ENCODE results near the gene TARS1.

GRCh38 chr5:33420946-33421345, 19.8 kb upstream of the TARS1 start:
- no peak for TF ChIP-seq SUZ12 (IDR thresholded peaks at IDR 0.05; ENCODE audit: unreplicated experiment)
- TF ChIP-seq SIN3A (IDR thresholded peaks at IDR 0.05; ENCODE audit: low read depth, low read length) = no peak
- no peak for TF ChIP-seq FOXK2 (IDR thresholded peaks at IDR 0.05)
